GM12872 (cell line): ENCODE measurements around the gene FTO.

Experiments
- TF ChIP-seq, protein P1 (sequence below): IDR thresholded peaks from 3 replicates; pipeline ENCODE4 v1.5.1; 2011; ENCODE audit warnings: low read depth, mild to moderate bottlenecking, low read length, moderate library complexity; ENCODE audit not compliant: insufficient read depth

Gene FTO

DNA sequence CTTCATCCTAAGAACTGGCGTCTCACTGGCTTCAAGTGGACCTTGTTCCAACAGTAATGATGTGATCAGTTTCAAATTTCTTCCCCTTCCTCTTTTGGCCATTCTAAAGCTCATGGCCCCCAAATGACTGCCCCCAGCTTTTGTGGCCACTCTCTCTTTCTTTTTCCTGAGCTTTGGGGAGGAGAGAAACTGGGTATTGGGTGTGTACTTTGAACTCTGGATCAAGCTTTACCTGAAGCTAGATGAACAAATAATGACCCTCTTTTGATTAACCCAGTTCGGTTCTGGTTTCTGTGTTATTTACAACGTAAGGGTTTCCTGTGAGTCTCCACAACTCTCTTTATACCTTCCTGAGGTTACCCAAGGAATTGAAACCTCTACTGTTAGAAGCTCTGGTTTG is 132.7 kb downstream of the FTO start:
- TF ChIP-seq, protein P1, sequence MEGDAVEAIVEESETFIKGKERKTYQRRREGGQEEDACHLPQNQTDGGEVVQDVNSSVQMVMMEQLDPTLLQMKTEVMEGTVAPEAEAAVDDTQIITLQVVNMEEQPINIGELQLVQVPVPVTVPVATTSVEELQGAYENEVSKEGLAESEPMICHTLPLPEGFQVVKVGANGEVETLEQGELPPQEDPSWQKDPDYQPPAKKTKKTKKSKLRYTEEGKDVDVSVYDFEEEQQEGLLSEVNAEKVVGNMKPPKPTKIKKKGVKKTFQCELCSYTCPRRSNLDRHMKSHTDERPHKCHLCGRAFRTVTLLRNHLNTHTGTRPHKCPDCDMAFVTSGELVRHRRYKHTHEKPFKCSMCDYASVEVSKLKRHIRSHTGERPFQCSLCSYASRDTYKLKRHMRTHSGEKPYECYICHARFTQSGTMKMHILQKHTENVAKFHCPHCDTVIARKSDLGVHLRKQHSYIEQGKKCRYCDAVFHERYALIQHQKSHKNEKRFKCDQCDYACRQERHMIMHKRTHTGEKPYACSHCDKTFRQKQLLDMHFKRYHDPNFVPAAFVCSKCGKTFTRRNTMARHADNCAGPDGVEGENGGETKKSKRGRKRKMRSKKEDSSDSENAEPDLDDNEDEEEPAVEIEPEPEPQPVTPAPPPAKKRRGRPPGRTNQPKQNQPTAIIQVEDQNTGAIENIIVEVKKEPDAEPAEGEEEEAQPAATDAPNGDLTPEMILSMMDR, result no peak

DNA sequence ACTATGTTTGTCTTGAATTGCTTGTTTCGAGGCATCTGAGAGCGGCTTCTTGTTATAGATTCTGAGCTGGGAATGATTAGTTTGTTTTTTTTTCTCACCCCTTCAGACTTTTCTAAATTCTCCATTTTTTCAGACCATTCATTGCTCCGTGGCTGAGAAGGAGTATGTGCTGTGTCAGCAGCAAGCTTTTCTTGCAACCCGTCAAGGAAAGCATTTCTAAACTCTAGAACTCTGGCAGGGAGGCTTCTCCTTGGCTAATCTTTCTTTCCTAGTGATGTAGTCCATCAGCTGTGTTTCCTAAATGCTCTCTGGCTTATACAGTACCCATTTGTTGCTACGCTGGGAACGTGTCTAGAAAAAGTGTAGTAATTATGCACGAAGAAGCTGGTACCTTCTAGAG is 133.5 kb downstream of the FTO start:
- TF ChIP-seq, protein P1, result no peak

DNA sequence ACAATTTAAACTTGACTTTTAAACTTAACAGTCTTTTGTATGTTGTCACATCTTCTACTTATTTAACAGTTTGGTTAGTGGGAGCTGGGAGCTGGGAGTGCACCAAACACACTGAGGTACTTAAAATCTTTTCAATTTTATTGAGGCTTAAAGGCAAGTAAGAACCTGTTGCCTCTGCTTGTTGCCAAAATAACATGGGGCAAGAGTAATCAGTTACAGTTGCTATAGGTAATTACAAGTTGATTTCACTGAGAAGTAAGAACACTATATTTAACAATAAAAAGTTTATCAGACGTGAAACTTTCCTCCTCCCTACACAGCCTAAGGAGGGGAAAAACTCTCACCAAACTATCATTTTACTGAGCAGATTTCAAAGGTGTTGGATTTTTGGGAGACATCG is 135.2 kb downstream of the FTO start:
- TF ChIP-seq, protein P1, result no peak

DNA sequence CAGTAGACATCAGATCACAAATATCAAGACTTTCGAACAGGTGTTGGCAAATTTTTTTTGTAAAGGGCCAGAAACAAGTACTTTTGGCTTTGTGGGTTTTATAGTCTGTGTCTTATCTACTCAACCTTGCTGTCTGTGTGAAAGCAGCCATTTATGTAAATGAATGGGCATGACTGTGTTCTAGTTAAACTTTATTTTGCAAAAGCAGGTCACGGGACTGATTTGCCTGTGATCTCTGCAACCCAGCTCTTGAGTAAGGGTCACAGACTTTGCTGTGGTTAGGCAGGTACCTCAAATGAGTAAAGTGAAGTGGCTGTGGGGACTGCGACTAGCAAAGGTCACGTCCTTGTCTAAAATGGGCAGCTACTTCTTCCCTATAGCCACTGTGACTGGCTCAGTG is 136.5 kb downstream of the FTO start:
- TF ChIP-seq, protein P1, result no peak

DNA sequence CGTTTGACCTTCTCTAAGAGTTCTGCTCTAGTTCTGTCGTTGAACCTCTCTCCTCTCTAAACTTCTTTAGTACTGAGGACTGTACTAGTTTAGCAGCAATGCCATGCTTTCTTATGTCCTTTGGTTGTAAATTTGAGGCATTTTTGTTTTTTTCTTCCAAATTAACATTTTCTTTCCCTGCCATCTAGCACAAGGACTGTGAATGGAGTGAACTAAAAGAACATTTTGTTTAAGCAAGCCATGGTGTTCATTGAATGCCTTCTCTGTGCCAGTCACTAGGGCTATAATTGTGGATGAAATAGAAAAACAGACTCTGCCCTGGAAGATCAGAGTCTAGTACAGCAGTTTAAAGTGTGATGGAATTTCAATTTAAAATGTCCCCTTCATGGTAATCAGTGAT is 137.9 kb downstream of the FTO start:
- TF ChIP-seq, protein P1, result no peak

DNA sequence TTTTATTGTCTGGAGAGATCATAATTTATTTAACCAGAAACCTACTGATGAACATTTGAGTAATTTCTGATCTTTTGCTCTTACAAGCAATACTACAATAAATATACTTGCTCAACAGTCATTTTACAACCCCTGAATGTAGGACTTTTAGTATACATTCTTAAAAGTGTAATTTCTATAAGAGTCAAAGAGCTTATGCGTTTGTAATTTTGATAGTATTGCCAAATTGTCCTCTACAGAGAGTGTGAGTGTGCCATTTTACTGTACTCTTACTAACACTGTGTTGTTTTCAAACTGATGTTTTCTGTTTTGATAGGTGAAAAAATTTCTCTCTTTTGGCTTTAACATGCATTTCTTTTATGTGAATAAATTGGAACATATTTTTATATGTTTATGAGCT is 139.1 kb downstream of the FTO start:
- TF ChIP-seq, protein P1, result no peak

DNA sequence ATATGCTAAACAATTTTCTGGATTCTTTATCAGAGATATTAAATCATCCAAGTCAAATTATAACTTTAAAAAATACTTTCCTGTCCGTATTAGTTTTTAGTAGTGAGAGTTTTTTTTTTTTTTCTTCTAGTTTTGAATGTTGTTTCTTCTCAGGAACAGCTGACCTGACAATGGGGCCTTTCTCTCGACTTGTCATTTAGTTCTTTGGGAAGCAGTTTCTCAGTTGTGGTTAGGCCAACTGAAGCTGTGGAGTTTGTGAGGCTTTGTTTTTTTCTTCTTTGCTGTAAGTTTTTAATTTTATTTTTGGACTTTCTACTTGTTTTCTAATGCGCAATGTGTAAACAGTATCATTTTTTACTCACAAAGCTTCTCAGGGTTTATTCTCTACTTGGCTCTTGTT is 140.8 kb downstream of the FTO start:
- TF ChIP-seq, protein P1, result no peak

DNA sequence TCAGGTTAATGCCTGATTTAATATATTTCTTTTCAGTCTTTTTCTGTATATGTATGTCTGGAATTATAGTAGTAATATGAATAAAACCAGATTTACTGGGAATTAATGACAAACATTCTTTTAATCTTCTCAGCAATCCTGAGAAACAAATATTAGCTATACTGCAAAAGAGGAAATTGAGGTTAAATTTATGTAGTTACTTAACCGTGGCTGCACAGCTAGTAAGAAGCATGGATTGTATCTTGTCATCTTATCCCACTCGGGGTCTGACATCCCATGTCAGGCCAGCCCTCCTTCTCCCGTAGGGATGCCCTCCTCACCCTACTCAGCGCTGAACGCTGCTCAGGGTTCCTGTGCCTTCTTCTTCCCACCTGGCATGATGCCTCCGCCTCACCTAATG is 143.0 kb downstream of the FTO start:
- TF ChIP-seq, protein P1, result no peak
